ENCODE measurements around the gene CTXND2.
A peak's percentile ranks its signal among the peaks of the same experiment; 100 is the strongest.
"Not testable (repeated sequence)": the region's sequence is repeated elsewhere in the genome, so short reads cannot be mapped to it uniquely, and the experiment has no call there.

Gene CTXND2

DNA sequence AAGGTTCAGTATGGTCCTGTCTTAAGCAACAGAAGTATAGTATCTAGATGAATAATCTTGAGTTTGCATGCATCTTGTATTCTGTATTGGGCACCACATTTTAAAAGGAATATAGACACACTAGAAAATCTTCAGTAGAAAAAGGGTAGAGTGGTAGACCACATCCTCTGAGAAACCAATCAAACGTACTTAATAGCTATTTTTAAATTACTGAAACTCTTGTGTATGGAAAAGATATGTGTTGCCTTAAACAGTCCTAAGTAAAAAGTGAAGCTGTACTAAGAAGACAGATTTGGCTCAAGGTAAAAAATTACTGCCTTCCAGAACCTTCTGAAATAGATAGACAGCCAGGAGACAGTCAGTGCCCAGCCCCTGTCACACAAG, 3.1 kb downstream of the CTXND2 start:
- no peak for DNase-seq (ENCODE audit: low read depth in 2 of 2, low spot score in 1 of 2)

DNA sequence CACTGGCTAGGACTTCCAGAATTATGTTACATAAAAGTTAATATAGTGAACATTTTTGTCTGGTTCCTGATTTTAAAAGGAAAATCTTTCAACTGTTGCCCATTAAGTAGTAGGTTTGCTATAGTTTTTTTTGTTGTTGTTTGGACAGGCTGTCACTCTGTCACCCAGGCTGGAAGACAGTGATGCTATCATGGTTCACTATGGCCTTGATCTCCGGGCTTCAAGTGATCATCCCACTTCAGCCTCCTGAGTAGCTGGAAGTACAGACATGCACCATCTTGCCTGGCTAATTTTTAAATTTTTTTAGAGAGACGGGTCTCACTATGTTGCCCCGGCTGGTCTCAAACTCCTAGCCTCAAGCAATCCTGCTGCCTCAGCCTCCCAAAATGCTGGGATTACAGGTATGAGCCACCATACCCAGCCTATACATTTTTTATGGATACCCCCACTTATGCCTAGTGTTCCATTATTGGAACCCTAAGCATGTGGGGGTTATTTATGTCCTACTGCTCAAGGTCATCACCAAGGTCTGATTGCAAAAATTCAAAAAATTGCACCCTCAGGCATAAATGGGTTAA, 6.5 kb downstream of the CTXND2 start:
- DNase-seq (ENCODE audit: low read depth in 2 of 2, low spot score in 1 of 2) = no peak

DNA sequence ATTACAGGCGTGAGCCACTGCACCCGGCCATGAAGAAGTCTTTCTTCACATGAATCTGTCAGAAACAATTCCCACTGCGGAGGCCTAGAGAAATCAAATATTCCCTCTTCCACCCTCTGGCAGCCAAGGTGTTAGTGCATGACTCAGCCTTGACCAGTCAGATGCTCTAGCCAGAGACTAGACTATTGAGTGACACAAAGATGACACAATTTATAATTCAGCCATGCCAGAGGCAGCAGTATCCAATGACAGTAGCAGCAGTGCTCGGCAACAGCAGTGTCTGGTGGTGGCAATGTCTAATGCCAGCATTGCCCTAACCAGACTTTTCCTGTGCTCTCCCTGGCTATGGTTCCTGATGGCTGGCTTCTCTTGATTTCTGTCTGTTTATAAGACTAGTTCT, 8.7 kb downstream of the CTXND2 start:
- DNase-seq (ENCODE audit: low read depth in 2 of 2, low spot score in 1 of 2) = no peak

DNA sequence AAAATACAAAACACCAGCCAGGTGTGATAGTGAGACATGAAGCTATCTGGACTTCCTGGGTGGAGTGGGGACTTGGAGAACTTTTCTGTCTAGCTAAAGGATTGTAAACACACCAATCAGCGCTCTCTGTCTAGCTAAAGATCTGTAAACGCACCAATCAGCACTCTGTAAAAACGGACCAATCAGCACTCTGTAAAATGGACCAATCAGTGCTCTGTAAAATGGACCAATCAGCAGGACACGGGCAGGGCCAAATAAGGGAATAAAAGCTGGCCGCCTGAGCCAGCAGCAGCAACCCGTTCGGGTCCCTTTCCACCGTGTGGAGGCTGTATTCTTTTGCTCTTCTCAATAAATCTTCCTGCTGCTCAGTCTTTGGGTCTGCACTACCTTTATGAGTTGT, 12.9 kb downstream of the CTXND2 start:
- not testable (repeated sequence) for DNase-seq (ENCODE audit: low read depth in 2 of 2, low spot score in 1 of 2)

DNA sequence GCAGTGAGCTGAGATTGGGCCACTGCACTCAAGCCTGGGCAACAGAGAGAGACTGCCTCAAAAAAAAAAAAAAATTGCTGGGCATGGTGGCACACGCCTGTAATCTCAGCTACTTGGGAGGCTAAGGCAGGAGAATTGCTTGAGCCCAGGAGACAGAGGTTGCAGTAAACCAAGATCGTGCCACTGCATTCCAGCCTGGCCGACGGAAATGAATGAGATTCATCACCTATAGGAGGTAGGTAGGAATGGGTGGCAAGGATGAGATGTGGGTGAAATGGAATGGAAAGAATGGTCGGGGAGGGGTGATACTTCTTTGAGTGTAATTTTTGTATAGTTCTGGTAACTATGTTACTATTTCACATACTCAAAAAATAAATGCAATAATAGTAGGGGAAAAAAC, 15.4 kb downstream of the CTXND2 start:
- DNase-seq (ENCODE audit: low read depth in 2 of 2, low spot score in 1 of 2) = no peak

DNA sequence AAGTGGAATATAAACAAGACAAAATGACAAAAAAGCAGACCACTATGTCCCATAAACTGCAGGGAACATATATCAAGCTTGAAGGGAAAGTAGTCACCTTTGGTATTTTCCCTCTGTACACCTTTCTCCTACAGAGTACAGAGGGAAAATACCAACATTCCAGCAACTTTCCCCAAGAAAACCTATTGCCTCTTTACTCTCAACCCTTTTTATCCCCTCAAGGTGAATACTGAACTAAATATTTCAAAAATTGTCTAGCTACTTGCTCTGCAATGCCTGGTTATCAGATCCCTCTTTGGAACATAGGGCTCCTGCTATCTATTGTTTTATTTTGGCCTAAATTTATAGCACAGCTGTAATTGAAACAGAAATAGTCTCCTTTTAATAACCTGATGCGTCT, 15.8 kb downstream of the CTXND2 start:
- no peak for DNase-seq (ENCODE audit: low read depth in 2 of 2, low spot score in 1 of 2)

DNA sequence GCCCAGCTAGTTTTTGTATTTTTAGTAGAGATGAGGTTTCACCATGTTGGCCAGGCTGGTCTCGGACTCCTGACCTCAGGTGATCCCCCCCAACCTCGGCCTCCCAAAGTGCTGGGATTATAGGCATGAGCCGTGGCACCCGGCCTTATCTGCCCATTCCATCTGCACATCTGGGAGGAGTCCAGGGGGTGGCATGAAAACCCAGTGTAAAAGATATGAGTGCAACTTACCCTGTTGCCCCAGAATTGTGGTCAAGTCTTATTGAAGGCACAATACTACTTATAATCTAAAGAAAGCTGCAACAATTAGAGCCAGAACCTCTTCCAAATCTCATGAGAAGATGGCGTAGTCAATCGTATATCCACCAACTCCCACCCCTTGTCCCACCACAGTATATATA, 18.4 kb downstream of the CTXND2 start:
- no peak for DNase-seq (ENCODE audit: low read depth in 2 of 2, low spot score in 1 of 2)

DNA sequence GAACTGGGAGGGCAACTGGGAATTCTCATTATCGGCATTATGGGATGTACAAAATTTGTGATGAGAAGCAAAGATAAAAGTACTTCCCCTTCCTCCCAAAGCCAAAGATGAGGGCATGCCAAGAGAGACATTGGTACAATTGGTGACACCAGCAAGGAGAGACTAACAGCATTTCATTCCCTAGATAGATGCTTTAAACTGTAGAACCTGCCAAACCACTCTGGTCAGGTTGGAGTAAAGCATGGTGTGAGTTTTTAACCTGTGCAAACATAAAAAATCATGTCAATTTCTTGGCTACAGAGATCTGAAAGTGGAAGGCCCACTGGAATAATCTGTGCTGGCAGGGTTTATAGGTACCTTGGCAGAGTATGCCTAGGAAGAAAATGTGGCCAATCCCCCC, 19.4 kb downstream of the CTXND2 start:
- no peak for DNase-seq (ENCODE audit: low read depth in 2 of 2, low spot score in 1 of 2)

DNA sequence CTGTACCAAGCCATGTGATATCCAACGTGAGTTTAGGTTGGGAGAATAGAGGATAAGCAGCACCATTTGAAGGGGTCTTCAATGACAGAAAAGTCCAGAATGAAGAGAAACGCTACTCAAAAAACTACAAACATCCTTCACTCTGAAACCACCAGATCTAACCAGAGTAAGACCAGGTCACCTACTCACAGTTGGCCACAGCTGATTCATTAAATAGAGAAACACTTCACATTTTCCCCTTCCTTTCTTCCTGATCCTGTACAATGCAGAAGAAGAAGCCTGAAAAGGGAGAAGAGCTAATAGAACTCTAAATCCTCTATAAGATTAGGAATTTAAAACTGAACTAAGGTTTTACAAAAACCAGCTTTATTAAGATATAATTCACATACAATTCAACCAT, 19.9 kb downstream of the CTXND2 start:
- DNase-seq (ENCODE audit: low read depth in 2 of 2, low spot score in 1 of 2) = no peak

DNA sequence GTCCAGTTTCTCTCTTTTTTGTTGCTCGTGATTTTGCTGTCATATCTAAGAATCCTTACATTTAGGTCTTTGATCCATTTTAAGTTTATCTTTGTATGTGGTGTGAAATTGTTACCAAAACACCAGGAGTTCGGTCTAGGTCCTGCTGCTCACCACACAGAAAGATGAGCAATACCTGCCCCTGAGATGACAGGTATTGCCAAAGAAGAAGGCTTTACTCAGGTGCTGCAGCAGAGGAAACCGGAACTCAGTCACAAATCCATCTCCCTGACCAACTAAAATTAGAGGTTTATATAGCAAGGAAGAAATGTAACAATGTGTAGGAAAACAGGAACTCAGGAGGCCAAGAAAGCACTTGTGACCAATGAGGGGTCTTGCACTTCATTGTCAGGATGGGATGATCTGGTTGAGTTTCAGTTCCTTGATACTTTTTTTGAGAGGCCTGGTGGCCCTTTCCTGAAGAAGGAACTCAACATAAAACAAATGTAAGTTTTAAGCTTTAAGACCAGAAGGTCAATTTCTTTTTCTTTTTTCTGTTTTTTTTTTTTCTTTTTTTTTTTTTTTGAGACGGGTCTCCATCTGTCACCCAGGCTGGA, 22.7 kb downstream of the CTXND2 start:
- no peak for DNase-seq (ENCODE audit: low read depth in 2 of 2, low spot score in 1 of 2)

DNA sequence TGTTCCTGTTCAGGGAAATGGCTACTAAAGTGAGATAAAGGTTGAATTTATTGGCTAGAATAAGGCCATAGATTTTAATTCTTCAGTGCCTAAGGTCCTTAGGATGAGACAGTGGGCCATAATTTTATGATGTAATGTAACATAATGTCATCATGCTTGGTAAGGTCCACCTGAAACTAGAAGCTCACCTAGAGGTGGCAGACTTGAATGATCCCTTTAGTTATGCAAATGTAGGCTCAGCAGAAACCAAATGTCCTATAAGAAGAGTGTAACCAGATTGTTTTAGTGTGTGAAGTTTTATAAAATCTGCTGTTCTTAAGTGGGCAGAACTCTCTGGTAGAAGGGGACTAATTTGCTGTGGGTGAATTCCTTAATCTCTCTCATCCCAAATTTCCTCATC, 25.7 kb downstream of the CTXND2 start:
- DNase-seq (ENCODE audit: low read depth in 2 of 2, low spot score in 1 of 2) = no peak

DNA sequence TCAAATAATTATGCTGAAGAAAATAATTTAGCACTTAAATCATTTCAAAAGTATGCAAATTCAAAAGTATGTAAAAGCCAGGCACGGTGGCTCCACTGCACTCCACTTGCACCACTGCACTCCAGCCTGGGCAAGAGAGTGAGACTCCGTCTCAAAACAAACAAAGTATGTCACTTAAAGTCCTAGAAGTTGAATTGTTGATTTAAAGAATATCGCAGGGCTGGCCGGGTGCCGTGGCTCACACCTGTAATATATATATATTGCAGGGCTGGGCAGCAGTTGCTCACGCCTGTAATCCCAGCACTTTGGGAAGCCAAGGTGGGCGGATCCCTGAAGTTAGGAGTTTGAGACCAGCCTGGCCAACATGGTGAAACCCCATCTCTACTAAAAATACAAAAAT, 30.5 kb downstream of the CTXND2 start:
- no peak for DNase-seq (ENCODE audit: low read depth in 2 of 2, low spot score in 1 of 2)

DNA sequence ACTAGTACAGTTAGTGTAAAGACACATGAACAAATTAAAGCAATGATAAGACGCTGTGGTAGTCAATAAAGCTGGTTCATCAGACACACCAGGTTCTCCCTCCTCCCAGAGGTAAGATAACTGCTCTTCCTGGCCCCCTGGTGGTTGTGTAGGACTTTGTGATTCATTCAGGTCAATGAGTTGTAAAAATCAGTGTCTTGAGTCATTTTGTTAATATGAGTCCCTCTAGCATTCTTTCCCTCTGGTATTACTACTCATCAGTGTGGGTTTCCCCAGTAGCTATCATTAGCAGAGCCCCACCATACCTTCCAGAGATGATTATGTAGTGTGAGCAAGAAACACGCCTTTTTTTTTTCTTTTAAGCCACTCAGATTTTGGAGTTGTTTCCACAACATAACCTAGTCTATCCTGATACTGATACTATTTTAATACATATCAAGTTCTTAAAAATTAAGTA, 35.6 kb downstream of the CTXND2 start:
- peak; percentile 55 to 59 for DNase-seq (ENCODE audit: low read depth in 2 of 2, low spot score in 1 of 2)

DNA sequence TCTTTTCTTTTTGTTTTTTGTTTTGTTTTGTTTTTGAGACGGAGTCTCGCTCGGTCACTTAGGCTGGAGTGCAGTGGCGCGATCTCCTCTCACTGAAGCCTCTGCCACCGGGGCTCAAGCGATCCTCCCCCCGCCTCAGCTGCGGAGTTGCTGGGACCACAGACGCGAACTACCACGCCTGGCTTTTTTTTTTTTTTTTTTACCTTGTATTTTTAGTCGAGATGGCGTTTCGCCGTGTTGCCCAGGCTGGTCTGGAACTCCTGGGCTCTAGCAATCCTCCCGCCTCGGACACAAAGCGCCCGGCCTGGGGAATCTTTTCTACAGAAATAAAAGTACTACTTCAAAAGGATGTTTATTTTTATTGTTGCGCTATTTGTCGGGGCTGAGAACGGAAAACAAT, 38.1 kb downstream of the CTXND2 start:
- no peak for DNase-seq (ENCODE audit: low read depth in 2 of 2, low spot score in 1 of 2)

DNA sequence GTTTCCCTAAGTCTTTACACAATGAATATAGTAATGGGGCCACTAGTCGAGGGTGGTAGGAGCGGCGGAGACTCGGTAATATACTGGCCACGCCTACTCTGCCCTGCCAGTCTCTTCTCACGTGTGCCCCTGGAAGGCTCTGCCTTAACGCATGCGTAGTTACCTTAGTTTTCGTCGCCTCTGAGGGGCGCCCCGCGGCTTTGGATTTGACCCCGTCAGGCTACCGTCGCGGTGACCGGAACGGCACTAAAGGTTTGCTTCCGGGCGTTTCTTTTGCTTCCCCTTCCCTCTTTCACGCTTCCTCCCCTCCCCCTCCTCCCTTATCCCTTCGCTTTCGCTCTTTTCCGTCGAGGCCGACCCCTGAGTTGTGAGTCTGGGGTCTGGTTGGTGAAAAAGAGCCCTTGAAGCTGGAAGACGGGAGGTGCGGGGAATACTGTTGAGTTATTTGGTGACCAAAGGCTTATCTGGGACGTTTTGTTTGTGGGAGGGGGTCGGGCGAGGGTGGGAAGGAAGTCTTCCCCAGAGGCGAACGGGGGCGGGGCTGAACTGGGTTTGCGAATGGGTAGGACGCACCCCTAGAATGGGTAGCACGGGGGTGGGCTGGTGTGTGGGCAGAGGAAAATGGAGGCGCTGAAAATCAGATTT, 39.3 kb downstream of the CTXND2 start, which contains the start of gene SETDB1:
Gene SETDB1 (plus strand): TSS at position 267 of the 645 bp plus-strand sequence. CDS start 1,352 bp downstream, outside the sequence.
- DNase-seq (ENCODE audit: low read depth in 2 of 2, low spot score in 1 of 2) = peak; percentile 75 to 89

DNA sequence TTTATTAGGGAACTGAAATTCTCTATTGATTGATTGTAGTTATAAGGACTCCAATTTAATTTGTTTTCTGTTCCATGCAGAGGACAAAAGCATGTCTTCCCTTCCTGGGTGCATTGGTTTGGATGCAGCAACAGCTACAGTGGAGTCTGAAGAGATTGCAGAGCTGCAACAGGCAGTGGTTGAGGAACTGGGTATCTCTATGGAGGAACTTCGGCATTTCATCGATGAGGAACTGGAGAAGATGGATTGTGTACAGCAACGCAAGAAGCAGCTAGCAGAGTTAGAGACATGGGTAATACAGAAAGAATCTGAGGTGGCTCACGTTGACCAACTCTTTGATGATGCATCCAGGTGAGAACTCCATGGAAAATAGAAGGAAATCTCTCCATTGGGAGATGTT, 40.7 kb downstream of the CTXND2 start:
- no peak for DNase-seq (ENCODE audit: low read depth in 2 of 2, low spot score in 1 of 2)

DNA sequence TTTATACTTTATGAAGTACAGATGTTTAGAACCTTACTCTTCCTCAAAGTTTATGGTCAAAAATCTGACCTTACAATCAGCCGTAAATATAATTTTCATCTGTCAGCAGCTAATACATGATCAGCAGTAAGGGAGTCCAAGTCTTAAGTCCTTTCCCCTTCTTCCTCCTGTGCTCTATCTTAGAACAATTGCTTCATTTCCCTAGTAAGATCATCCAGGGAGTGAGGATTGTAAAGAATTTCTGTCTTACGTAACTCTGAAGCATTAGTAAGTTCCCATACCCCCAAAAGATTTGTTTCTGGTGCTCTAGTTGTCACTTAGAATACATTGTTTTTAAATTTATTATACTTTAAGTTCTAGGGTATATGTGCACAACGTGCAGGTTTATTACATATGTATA, 41.4 kb downstream of the CTXND2 start:
- DNase-seq (ENCODE audit: low read depth in 2 of 2, low spot score in 1 of 2) = no peak

DNA sequence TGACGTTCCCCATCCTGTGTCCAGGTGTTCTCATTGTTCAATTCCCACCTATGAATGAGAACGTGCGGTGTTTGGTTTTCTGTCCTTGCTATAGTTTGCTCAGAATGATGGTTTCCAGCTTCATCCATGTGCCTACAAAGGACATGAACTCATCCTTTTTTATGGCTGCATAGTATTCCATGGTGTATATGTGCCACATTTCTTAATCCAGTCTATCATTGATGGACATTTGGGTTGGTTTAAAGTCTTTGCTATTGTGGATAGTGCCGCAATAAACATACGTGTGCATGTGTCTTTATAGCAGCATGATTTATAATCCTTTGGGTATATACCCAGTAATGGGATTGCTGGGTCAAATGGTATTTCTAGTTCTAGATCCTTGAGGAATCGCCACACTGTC, 41.8 kb downstream of the CTXND2 start:
- DNase-seq (ENCODE audit: low read depth in 2 of 2, low spot score in 1 of 2) = not testable (repeated sequence)

DNA sequence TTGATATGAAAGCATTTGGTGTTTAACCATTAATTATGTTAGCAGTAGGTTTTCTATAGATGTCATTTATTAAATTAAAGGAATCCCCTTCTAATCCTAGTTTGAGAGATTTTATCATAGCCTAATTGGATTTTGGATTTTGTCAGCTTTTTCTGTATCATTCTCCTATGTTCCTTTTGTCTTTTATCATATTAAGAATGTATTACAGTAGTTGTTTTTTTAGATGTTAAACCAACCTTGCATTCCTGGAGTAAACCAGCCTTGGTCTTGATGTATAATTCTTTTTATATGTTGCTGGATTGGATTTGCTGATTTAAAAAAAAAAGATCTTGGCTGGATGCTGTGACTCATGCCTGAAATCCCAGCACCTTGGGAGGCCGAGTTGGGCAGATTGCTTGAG, 44.8 kb downstream of the CTXND2 start:
- no peak for DNase-seq (ENCODE audit: low read depth in 2 of 2, low spot score in 1 of 2)

DNA sequence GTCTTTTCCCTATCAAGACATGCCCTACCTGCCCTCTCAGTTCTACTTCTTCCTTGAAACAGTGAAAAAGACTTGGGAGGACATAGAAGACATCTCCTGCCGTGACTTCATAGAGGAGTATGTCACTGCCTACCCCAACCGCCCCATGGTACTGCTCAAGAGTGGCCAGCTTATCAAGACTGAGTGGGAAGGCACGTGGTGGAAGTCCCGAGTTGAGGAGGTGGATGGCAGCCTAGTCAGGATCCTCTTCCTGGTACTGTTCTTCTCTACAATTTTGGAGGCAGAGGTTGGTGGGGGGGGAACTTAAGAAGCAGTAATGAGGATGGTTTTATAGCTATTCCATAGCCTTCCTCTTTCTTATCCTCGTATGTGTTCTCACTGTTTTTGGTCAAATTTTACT, 57.9 kb downstream of the CTXND2 start:
- no peak for DNase-seq (ENCODE audit: low read depth in 2 of 2, low spot score in 1 of 2)

DNA sequence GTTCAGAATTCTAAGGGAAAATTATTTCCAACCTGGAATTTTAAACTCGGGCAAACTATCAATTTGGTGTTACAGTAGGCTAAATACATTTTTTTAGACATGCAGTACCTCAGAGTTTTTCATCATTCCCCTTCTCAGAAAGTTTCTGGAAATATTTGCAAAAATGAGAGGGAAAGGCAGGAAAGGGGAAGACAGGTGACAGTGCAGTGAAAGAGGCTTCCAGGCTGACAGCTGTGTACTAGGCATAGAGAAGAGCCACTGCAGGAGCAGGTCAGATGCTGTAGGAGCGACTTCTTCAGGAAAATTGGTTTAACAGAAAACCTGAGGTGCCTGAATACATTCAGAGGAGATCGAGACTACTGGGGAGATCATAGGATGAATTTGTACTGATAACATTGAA, 67.8 kb downstream of the CTXND2 start:
- DNase-seq (ENCODE audit: low read depth in 2 of 2, low spot score in 1 of 2) = no peak

DNA sequence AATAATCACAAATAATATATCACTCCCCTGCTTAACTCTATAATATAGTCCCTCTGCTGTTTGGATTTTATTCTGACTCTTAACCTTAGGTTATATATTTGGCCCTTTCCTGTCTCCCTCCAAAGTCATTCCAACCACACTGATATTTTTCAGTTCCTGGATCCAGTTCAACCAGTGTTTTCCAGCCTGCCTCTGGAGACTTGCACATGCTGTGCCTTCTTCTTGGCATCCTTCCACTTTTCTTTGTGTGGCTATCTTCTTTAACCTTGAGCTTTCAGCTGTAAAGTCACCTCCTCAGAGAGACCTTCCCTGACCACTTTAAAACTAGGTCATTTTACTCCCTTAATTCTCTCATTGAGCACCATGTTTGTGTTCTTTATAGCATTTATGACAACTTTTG, 68.3 kb downstream of the CTXND2 start:
- no peak for DNase-seq (ENCODE audit: low read depth in 2 of 2, low spot score in 1 of 2)

DNA sequence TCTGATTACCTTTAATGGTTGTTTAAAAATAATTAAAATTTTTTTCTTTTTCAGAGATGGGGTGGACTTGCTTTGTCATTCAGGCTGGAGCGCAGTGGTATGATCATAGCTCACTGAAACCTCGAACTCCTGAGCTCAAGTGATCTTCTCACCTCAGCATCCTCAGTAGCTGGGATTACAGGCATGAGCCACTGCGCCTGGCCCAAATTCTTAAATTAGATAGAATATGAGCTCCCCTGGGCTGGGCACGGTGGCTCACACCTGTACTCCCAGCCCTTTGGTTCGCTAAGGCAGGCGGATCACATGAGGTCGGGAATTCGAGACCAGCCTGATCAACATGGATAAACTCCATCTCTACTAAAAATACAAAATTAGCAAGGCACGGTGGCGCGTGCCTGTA, 70.7 kb downstream of the CTXND2 start:
- DNase-seq (ENCODE audit: low read depth in 2 of 2, low spot score in 1 of 2) = no peak

Data from stimulated activated CD8-positive, alpha-beta memory T cell treated with anti-CD3 and anti-CD28 coated beads, Interleukin-4, amount 100 ng/mL, for 1 hour (primary cell).